HCT116 (cell line): ENCODE results near the gene UBE2E1. TPM values are rescaled to one million over a fixed set of nuclear protein-coding genes. Genes with fewer than 3 reads are reported as not detected.

ENCODE experiments used
- ATAC-seq: fragments of 200-7000 bp; cut with Tn5 transposase; 2 replicates; pipeline ENCODE4 v1.9.1; 2020; ENCODE audit warnings: mild to moderate bottlenecking, moderate library complexity
- BruUV-seq: library from RNA; stranded (reverse); fragments of 400-500 nt; replicated peaks from 2 replicates; lab custom pipeline; 2021; lab: Mats Ljungman, UMichigan
- CTCF ChIA-PET: fragments of 300-600 bp; sonication (Branson Sonifier 250); formaldehyde crosslinking; loops from one replicate; lab custom pipeline; 2021; ENCODE audit warnings: antibody characterized with exemption; lab: Charles Lee
- POLR2A ChIA-PET: fragments of 300-600, 350-600 bp; sonication (Branson Sonifier 250); formaldehyde crosslinking; loops from one replicate; lab custom pipeline; 2021; ENCODE audit warnings: antibody characterized with exemption; lab: Charles Lee
- RAD21 ChIA-PET, 2 experiments: fragments of 300-600 bp; sonication (Branson Sonifier 250); formaldehyde crosslinking; loops; one replicate each; lab custom pipeline; 2023; ENCODE audit warnings: low total read pairs in 2 of 2; ENCODE audit not compliant: uncharacterized antibody in 2 of 2, unreplicated experiment in 2 of 2, low non-redundant PET in 1 of 2; lab: Charles Lee
- DNase-seq: peaks from one replicate; pipeline ENCODE4 v3.0.0-alpha.2; 2010; ENCODE audit warnings: low read depth, low spot score
- H2AFZ ChIP-seq: fragments of 200-600 bp; shearing (Covaris generic), sonication (generic); 2 replicates; pipeline ENCODE4 v1.6.1; 2017; ENCODE audit warnings: low read depth, mixed run types, mixed read lengths, antibody characterized with exemption, low read length; ENCODE audit not compliant: poor library complexity, severe bottlenecking
- H3K27ac ChIP-seq: 2 replicates; pipeline ENCODE4 v1.5.1; 2012; ENCODE audit warnings: low read depth, low read length
- H3K27me3 ChIP-seq: fragments of 200-600 bp; sonication (generic); 2 replicates; pipeline ENCODE4 v1.6.1; 2016; ENCODE audit warnings: mixed run types, low read length, mixed read lengths; ENCODE audit not compliant: insufficient read depth
- H3K36me3 ChIP-seq, 2 experiments: fragments of 200-500 bp in 1 of 2; fragments of 200-600 bp in 1 of 2; sonication (Bioruptor generic) in 1 of 2; sonication (generic) in 1 of 2; 2 replicates each; pipeline versions ENCODE4 v1.5.1 to v1.6.1; 2014 to 2016; ENCODE audit warnings: low read length in 2 of 2, inconsistent platforms in 1 of 2, mixed read lengths in 1 of 2, mixed run types in 1 of 2; ENCODE audit not compliant: insufficient read depth in 2 of 2, control insufficient read depth in 1 of 2
- H3K4me1 ChIP-seq, 2 experiments: fragments of 200-600 bp in 1 of 2; sonication (generic) in 1 of 2; 2 replicates each; pipeline versions ENCODE4 v1.5.1 to v1.6.1; 2012 to 2017; ENCODE audit warnings: low read length in 2 of 2, inconsistent platforms in 1 of 2, mild to moderate bottlenecking in 1 of 2, mixed read lengths in 1 of 2, mixed run types in 1 of 2, moderate library complexity in 1 of 2; ENCODE audit not compliant: insufficient read depth in 2 of 2, control insufficient read depth in 1 of 2
- H3K4me2 ChIP-seq: fragments of 200-600 bp; sonication (generic); 2 replicates; pipeline ENCODE4 v1.6.1; 2017; ENCODE audit warnings: mixed run types, low read length, mixed read lengths
- H3K4me3 ChIP-seq, 2 experiments: fragments of 200-600 bp in 1 of 2; sonication (generic) in 1 of 2; replicated peaks in 1 of 2; 2 replicates each; pipeline ENCODE4 v1.5.1; 2011 to 2016; ENCODE audit warnings: low read length in 2 of 2, control low read depth in 1 of 2, low read depth in 1 of 2, mild to moderate bottlenecking in 1 of 2, mixed read lengths in 1 of 2, mixed run types in 1 of 2
- H3K79me2 ChIP-seq: fragments of 200-600 bp; sonication (generic); 2 replicates; pipeline ENCODE4 v1.6.1; 2017; ENCODE audit warnings: mild to moderate bottlenecking, mixed run types, low read length, moderate library complexity, mixed read lengths; ENCODE audit not compliant: insufficient read depth
- H3K9ac ChIP-seq: fragments of 200-600 bp; sonication (generic); 2 replicates; pipeline ENCODE4 v1.6.1; 2016; ENCODE audit warnings: low read length, mixed read lengths
- H3K9me2 ChIP-seq: fragments of 200-600 bp; sonication (generic), shearing (Covaris generic); 2 replicates; pipeline ENCODE4 v1.6.1; 2017; ENCODE audit warnings: mixed run types, mild to moderate bottlenecking, moderate library complexity; ENCODE audit not compliant: insufficient read depth
- H3K9me3 ChIP-seq, 2 experiments: fragments of 200-500 bp in 1 of 2; fragments of 200-600 bp in 1 of 2; sonication (Bioruptor generic) in 1 of 2; sonication (generic) in 1 of 2; 2 replicates each; pipeline ENCODE4 v1.6.1; 2014 to 2017; ENCODE audit warnings: low read length in 2 of 2, mixed read lengths in 2 of 2, inconsistent platforms in 1 of 2, low read depth in 1 of 2, mild to moderate bottlenecking in 1 of 2, mixed run types in 1 of 2, moderate library complexity in 1 of 2; ENCODE audit not compliant: control insufficient read depth in 1 of 2, insufficient read depth in 1 of 2
- H4K20me1 ChIP-seq: fragments of 200-600 bp; sonication (generic), shearing (Covaris generic); 2 replicates; pipeline ENCODE4 v1.6.1; 2017; ENCODE audit warnings: mixed run types, mild to moderate bottlenecking, moderate library complexity; ENCODE audit not compliant: insufficient read depth
- CEBPB ChIP-seq: IDR thresholded peaks from 2 replicates; pipeline ENCODE4 v1.6.1; 2012; ENCODE audit warnings: low read depth
- JUND ChIP-seq: IDR thresholded peaks from 2 replicates; pipeline ENCODE4 v1.6.1; 2012
- POLR2A ChIP-seq: IDR thresholded peaks from 2 replicates; pipeline ENCODE4 v1.7.0; 2011; ENCODE audit warnings: borderline replicate concordance; ENCODE audit not compliant: insufficient read depth, insufficient read length; ENCODE audit errors: extremely low read depth
- POLR2AphosphoS5 ChIP-seq: IDR thresholded peaks from 2 replicates; pipeline ENCODE4 v1.6.1; 2011; ENCODE audit warnings: mild to moderate bottlenecking, low read depth, low read length, moderate library complexity
- SP1 ChIP-seq: IDR thresholded peaks from 2 replicates; pipeline ENCODE4 v1.6.1; 2012; ENCODE audit warnings: low read depth
- TCF7L2 ChIP-seq: IDR thresholded peaks from 2 replicates; pipeline ENCODE4 v1.7.0; 2011; ENCODE audit warnings: borderline replicate concordance, inconsistent platforms; ENCODE audit not compliant: insufficient read depth, insufficient read length; ENCODE audit errors: extremely low read depth
- YY1 ChIP-seq: IDR thresholded peaks from 2 replicates; pipeline ENCODE4 v1.6.1; 2011; ENCODE audit warnings: low read length, low read depth, moderate library complexity, mild to moderate bottlenecking; ENCODE audit not compliant: insufficient replicate concordance; ENCODE audit errors: extremely low read depth
- ZBTB33 ChIP-seq: IDR thresholded peaks from 2 replicates; pipeline ENCODE4 v1.6.1; 2011; ENCODE audit warnings: mild to moderate bottlenecking, low read length, moderate library complexity; ENCODE audit not compliant: insufficient replicate concordance; ENCODE audit errors: extremely low read depth
- ZFX ChIP-seq: fragments of 450-650 bp; IDR thresholded peaks from 2 replicates; pipeline ENCODE4 v1.6.1; 2017
- ZNF274 ChIP-seq: fragments of 200-500 bp; sonication (Bioruptor generic); IDR thresholded peaks from 2 replicates; pipeline ENCODE4 v1.6.1; 2014; ENCODE audit warnings: mild to moderate bottlenecking, low read depth, low read length, inconsistent platforms
- intact Hi-C: fragments of 100-400 bp; cut with micrococcal nuclease; formaldehyde crosslinking; loops from 2 replicates; pipeline ENCODE4 v1.10.0; 2022
- total RNA-seq: library from RNA; stranded (reverse); gene quantifications from one replicate; pipeline ENCODE4 v1.2.1, GENCODE V29; 2021; ENCODE audit not compliant: unreplicated experiment

Gene UBE2E1
- total RNA-seq, 1 experiment from 2014 or later: 75.1 TPM

- H3K4me1 ChIP-seq: peaks cover 0 to 10% of the 10 kb centered on the region in 2 experiments; a peak in 1 of 4 replicates
- no TSS peak for BruUV-seq
- no peaks in the 10 kb centered on the region for H3K9me2 ChIP-seq
- H3K9ac ChIP-seq: no peak overlapping the region
- DNase-seq (no peak), ATAC-seq (no peak)
- no peak overlapping the region for H3K27ac ChIP-seq
- no peak overlapping the region for H2AFZ ChIP-seq
- ChIA-PET CTCF (no interaction called here), RAD21 (no interaction called here), POLR2A (interaction anchor here (0.6 kb wide), 1 partner anchor 268 kb away, joined by 3 read pairs; no protein-coding TSS in a partner anchor)
- no peak for TF ChIP-seq CEBPB
- no peak for TF ChIP-seq ZBTB33
- TF ChIP-seq JUND: no peak
- no peak for TF ChIP-seq YY1
- no peak for TF ChIP-seq ZNF274
- TF ChIP-seq POLR2AphosphoS5: no peak
- TF ChIP-seq POLR2A: no peak
- TF ChIP-seq TCF7L2: no peak
- TF ChIP-seq SP1: no peak
- TF ChIP-seq ZFX: no peak
- H3K4me2 ChIP-seq: no peak overlapping the region
- no peaks in the 10 kb centered on the region for H3K9me3 ChIP-seq
- no peaks in the 10 kb centered on the region for H3K79me2 ChIP-seq
- intact Hi-C loops: loop anchor here (5.0 kb wide), 1 partner anchor 581 kb away; no protein-coding TSS in a partner anchor
- no peaks in the 10 kb centered on the region for H3K36me3 ChIP-seq
- H3K4me3 ChIP-seq: no peak overlapping the region
- H3K27me3 ChIP-seq: no peaks in the 10 kb centered on the region
- no peaks in the 10 kb centered on the region for H4K20me1 ChIP-seq
These were observed 42.8 kb upstream of the UBE2E1 start for GRCh38 chr3:23762759-23763477.
